ENCODE data around the gene FRMD5. TPM values are rescaled to one million over a fixed set of nuclear protein-coding genes. Genes with fewer than 3 reads are reported as not detected.

FRMD5 gene
- polyA plus RNA-seq, 2 of the 4 experiments (the other 2 are of a cell fraction), result 2.5 to 3.6 TPM

DNA sequence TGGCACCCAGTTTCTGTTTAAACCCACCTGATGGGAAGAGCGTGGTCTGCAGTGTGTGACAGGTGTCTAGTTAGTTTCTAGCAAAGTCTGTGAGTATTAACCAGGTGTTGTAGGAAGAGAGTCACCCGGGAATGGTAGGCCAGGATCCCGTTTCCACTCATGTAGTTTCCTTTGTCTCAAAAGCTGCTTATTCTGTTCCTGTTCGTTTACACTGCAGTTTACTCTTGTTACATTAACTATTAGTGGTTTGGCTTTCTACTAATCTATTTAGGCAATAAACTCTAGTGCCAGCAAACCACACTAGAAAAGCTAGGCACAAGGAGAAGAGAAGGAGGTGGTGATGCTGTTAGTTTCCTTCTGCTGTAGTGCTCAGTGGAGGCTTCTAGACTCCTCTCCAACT is 335.5 kb downstream of the FRMD5 start:
- no peak for TF ChIP-seq RFX5 (IDR thresholded peaks at IDR 0.05)
- TF ChIP-seq HOXB13 (CRISPR knock-in tag; IDR thresholded peaks at IDR 0.05; ENCODE audit: low read depth), result no peak
- TF ChIP-seq, protein P1, sequence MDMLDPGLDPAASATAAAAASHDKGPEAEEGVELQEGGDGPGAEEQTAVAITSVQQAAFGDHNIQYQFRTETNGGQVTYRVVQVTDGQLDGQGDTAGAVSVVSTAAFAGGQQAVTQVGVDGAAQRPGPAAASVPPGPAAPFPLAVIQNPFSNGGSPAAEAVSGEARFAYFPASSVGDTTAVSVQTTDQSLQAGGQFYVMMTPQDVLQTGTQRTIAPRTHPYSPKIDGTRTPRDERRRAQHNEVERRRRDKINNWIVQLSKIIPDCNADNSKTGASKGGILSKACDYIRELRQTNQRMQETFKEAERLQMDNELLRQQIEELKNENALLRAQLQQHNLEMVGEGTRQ (IDR thresholded peaks at IDR 0.05), result no peak
- TF ChIP-seq, protein P2, sequence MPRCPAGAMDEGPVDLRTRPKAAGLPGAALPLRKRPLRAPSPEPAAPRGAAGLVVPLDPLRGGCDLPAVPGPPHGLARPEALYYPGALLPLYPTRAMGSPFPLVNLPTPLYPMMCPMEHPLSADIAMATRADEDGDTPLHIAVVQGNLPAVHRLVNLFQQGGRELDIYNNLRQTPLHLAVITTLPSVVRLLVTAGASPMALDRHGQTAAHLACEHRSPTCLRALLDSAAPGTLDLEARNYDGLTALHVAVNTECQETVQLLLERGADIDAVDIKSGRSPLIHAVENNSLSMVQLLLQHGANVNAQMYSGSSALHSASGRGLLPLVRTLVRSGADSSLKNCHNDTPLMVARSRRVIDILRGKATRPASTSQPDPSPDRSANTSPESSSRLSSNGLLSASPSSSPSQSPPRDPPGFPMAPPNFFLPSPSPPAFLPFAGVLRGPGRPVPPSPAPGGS (IDR thresholded peaks at IDR 0.05), result no peak
- no peak for TF ChIP-seq BHLHE40 (IDR thresholded peaks at IDR 0.05; ENCODE audit: low read depth, low read length)
- TF ChIP-seq ZSCAN20 (CRISPR knock-in tag; IDR thresholded peaks at IDR 0.05), result no peak
- TF ChIP-seq, protein P3, sequence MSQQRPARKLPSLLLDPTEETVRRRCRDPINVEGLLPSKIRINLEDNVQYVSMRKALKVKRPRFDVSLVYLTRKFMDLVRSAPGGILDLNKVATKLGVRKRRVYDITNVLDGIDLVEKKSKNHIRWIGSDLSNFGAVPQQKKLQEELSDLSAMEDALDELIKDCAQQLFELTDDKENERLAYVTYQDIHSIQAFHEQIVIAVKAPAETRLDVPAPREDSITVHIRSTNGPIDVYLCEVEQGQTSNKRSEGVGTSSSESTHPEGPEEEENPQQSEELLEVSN (IDR thresholded peaks at IDR 0.05; ENCODE audit: borderline replicate concordance, low read depth), result no peak
- ATAC-seq (no peak), DNase-seq (ENCODE audit: low read depth in 1 of 2, low spot score in 1 of 2) (no peak), FAIRE-seq (no peak)
- Histone ChIP-seq H3K4me1 (no peaks in the 10 kb centered on the region), H3K27ac (no peak overlapping the region), H3K4me3 (no peak overlapping the region), H3K9me3 (no peaks in the 10 kb centered on the region), H3K4me2 (no peak overlapping the region)
- POLR2A ChIA-PET, result no interaction called here
- 74% methylated on average over 4 of the region's 4 CpGs for WGBS (ENCODE audit: missing lambda C conversion rate)
- CTCF ChIA-PET, result interaction anchor here (0.5 kb wide), 1 partner anchor 565 kb away, joined by 3 read pairs; no protein-coding TSS in a partner anchor

DNA sequence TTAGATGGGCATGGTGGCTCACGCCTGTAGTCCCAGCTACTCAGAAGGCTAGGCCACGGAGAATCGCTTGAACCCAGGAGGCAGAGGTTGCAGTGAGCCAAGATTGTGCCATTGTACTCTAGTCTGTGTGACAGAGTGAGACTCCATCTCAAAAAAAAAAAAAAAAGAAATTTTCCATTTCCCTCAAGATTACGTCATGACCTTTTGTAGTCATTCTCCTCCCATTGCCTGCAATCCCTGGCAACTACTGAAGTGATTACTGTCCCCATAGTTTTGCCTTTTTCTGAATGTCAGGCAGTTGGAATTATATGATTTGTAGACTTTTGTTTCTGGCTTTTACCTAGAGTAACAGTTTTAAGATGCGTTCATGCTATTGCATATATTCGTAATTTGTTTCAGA is 340.3 kb downstream of the FRMD5 start:
- DNase-seq (ENCODE audit: low read depth in 1 of 2, low spot score in 1 of 2) (no peak), FAIRE-seq (no peak), ATAC-seq (no peak)
- Histone ChIP-seq H3K27ac (no peak overlapping the region), H3K4me1 (no peaks in the 10 kb centered on the region), H3K4me3 (no peak overlapping the region), H3K9me3 (no peaks in the 10 kb centered on the region), H3K4me2 (no peak overlapping the region)
- CTCF ChIA-PET, result interaction anchor here (1.0 kb wide), 1 partner anchor 17 kb away, joined by 3 read pairs; no protein-coding TSS in a partner anchor
- TF ChIP-seq SREBF2 (IDR thresholded peaks at IDR 0.05), result no peak
- no peak for TF ChIP-seq RFX5 (IDR thresholded peaks at IDR 0.05)
- no peak for TF ChIP-seq JUNB (IDR thresholded peaks at IDR 0.05)
- TF ChIP-seq ZFP36 (IDR thresholded peaks at IDR 0.05; ENCODE audit: borderline replicate concordance, partially characterized antibody), result no peak
- no peak for TF ChIP-seq NPAS2 (CRISPR knock-in tag; IDR thresholded peaks at IDR 0.05; ENCODE audit: borderline replicate concordance)
- POLR2A ChIA-PET, result no interaction called here
- 96% methylated on average over 6 of the region's 6 CpGs for WGBS (ENCODE audit: missing lambda C conversion rate)

DNA sequence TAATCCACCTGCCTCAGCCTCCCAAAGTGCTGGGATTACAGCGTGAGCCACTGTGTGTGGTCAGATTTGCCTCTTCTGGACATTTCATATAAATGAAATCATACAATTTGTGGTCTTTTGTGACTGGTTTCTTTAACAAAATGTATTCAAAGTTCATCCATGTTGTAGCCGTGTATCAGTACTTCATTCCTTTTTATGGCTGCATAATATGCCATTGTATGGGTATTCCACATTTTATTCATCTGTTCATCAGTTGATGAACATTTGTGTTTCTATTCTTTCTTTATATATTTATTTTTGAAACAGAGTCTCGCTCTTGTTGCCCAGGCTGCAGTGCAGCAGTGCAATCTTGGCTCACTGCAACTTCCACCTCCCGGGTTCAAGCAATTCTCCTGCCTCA is 342.5 kb downstream of the FRMD5 start:
- CTCF ChIA-PET, result no interaction called here
- DNase-seq (ENCODE audit: low read depth in 1 of 2, low spot score in 1 of 2), result no peak
- TF ChIP-seq, protein P4, sequence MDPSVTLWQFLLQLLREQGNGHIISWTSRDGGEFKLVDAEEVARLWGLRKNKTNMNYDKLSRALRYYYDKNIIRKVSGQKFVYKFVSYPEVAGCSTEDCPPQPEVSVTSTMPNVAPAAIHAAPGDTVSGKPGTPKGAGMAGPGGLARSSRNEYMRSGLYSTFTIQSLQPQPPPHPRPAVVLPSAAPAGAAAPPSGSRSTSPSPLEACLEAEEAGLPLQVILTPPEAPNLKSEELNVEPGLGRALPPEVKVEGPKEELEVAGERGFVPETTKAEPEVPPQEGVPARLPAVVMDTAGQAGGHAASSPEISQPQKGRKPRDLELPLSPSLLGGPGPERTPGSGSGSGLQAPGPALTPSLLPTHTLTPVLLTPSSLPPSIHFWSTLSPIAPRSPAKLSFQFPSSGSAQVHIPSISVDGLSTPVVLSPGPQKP (IDR thresholded peaks at IDR 0.05; ENCODE audit: low read depth, low read length), result no peak
- no peak for TF ChIP-seq SMC3 (IDR thresholded peaks at IDR 0.05)
- TF ChIP-seq BHLHE40 (IDR thresholded peaks at IDR 0.05; ENCODE audit: low read depth, low read length), result no peak
- TF ChIP-seq NR3C1 (IDR thresholded peaks at IDR 0.05), result no peak
- TF ChIP-seq, protein P2 (IDR thresholded peaks at IDR 0.05), result no peak
- no peak for TF ChIP-seq CBX8 (IDR thresholded peaks at IDR 0.05)
- no peak for TF ChIP-seq FOXS1 (CRISPR knock-in tag; IDR thresholded peaks at IDR 0.05)
- TF ChIP-seq MAFK (IDR thresholded peaks at IDR 0.05; ENCODE audit: partially characterized antibody), result no peak
- TF ChIP-seq CHD2 (IDR thresholded peaks at IDR 0.05; ENCODE audit: low read length, partially characterized antibody), result no peak
- TF ChIP-seq MAZ (IDR thresholded peaks at IDR 0.05; ENCODE audit: borderline replicate concordance, low read depth, low read length), result no peak
- TF ChIP-seq GATA3 (IDR thresholded peaks at IDR 0.05; ENCODE audit: borderline replicate concordance), result no peak

More for the DNA sequence above, 342.5 kb downstream of the FRMD5 start:
- ATAC-seq (no peak), FAIRE-seq (no peak)
- H3K27ac ChIP-seq, result no peak overlapping the region
- H3K9me3 ChIP-seq, result no peaks in the 10 kb centered on the region
- WGBS (ENCODE audit: missing lambda C conversion rate), result 95% methylated on average over 4 of the region's 4 CpGs
- H3K4me3 ChIP-seq, result no peak overlapping the region
- POLR2A ChIA-PET, result no interaction called here
- no peak overlapping the region for H3K4me2 ChIP-seq
- H3K4me1 ChIP-seq, result no peaks in the 10 kb centered on the region
